Measurements from ENCODE around the gene HOXC9. TPM values are rescaled to one million over a fixed set of nuclear protein-coding genes. Genes with fewer than 3 reads are reported as not detected.

Gene HOXC9
- total RNA-seq = 0.28 and 0.57 TPM in 2 replicates

DNA sequence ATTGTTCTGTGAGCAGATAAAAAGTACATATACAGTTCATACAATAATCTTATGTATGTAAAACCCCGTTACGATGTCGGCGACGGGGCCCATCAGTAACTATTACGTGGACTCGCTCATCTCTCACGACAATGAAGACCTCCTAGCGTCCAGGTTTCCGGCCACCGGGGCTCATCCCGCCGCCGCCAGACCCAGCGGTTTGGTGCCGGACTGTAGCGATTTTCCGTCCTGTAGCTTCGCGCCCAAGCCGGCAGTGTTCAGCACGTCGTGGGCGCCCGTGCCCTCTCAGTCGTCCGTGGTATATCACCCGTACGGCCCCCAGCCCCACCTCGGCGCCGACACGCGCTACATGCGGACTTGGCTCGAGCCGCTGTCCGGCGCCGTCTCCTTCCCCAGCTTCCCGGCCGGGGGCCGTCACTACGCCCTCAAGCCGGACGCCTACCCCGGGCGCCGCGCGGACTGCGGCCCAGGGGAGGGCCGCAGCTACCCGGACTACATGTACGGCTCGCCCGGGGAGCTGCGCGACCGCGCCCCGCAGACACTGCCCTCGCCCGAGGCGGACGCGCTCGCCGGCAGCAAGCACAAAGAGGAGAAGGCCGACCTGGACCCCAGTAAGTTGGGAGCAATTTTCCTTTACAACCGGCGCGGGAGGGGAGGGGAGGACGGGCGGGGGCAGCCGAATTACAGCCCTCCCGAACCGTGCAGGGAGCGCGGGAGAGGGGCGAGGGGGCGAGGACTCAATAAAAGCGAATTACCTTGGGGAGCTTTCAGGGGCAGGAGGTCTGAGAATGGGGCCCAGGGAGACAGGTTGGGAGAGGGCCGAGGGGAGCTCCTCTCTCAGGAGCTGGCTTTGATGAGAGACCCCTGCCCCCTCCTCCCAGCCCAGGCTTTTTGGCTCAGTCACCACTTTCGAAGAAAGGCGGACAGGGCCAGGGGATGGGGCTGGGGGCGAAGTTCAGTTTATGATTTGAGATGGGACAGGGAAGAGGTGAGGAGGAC, at the start of gene HOXC9:
TSS of gene HOXC9 (plus strand) at position 46 of the 999 bp plus-strand sequence. CDS start at position 74, 28 bp downstream.

DNA sequence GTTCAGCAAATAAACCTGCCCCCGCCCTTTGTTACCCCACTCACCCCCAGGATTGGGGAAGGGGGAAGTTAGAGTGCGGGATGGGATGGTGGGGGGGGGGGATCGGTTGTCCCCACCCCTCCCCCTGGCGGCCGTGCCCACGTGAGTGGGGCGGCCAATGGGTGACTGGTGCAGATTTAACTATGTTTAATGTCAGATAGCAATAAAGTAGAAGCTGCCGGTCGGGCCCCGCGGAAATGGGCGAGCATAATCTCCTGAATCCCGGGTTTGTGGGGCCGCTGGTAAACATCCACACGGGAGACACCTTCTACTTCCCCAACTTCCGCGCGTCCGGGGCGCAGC, 45.3 kb upstream of the HOXC9 start, which contains the start of gene HOXC12:
TSS of gene HOXC12 (plus strand) at position 210 of the 342 bp plus-strand sequence. CDS start at position 237, 27 bp downstream.

DNA sequence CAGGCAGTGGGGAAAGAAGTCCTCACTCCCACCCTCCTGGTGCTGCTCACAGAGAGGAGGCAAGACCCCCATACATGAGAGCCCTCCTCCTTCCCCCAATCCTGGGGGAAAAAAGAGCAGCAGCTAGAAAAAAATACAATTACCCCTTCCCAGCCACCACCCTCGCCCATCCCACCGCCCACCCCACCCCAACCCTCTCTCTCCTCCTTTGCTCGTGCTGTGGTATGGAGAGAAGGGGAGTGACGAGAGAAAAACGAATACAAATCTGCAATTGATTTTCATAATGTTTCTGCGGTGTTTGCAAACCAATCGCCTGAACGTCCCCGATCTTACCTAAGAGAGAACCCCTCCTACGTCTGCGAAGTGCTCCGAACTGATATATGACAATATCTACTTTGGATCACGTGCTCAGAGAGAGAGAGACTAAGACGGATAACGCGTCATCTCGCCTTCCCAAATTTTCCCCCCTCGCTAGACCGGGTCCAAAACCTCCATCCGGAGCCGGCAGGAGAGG, 27.2 kb upstream of the HOXC9 start, which contains the start of gene HOXC11:
TSS of gene HOXC11 (plus strand) at position 405 of the 514 bp plus-strand sequence. CDS start 116 bp downstream, outside the sequence.

DNA sequence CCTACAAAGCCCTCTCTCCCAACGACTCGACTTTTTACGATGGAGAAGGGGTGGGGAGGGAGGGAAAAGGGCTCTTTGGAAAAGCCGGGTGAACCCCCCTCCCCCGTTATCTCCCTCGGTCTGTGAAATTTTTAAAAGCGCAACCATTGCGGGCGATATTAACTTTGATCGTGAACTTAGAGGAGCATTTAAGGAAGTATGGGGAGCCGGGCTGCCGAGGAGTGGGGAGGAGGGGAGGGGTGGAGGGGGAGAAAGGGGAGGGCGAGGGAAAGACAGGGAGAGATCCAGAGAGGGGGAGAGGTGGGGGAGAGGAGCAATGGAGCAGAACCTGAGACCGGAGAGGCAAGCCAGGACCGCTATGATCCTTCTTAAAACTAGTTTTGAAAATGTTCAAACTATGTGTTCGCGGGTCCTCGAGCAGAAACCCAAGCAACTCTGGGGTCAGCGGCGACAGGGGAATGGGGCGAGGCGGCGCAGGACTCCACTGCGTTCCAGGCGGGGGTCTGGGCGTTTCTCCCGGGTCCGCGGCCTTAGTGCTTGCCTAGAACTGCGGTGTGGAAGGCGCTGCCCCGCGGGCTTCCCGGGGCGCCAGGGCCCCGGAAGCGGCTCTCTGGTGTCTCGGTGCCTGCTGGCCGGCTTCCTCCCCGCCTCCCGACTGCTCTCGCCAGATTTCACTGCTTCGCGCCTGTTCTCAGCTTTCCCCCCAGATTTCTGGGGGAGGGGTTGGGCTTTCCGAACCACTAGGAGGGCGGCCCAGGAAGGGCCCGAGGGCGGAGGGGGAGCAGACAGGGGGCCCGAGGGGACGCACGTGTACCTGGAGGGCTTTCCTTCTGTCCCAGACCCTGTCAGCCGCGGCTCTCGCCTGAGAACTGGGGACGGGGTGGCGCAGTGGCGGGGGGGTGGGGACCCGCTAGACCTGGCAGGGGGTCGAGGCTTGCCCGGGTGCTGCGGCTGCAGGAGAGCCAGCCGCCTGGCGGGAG, 25.6 kb upstream of the HOXC9 start, which contains the start of gene HOTAIR:
TSS of gene HOTAIR (minus strand) at position 871 of the 980 bp plus-strand sequence.

DNA sequence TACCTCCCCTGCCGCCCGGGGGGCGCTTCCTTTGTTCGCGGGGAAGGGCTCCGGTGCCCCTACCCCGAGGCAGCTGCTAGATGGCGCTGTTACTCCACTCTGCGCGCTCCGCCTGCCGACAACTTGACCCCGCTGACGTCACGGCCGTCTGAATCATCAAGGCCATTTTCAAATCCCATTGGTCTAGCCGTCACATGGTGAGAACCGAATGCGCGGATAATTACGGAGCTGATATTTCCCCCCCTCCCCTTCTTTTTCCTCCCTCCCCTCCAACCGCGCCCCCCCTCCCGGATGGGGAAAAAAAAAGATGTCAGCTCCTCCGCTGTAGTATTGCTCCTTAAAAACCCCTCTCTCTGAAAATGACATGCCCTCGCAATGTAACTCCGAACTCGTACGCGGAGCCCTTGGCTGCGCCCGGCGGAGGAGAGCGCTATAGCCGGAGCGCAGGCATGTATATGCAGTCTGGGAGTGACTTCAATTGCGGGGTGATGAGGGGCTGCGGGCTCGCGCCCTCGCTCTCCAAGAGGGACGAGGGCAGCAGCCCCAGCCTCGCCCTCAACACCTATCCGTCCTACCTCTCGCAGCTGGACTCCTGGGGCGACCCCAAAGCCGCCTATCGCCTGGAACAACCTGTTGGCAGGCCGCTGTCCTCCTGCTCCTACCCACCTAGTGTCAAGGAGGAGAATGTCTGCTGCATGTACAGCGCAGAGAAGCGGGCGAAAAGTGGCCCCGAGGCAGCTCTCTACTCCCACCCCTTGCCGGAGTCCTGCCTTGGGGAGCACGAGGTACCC, 14.9 kb upstream of the HOXC9 start, which contains the start of gene HOXC10:
TSS of gene HOXC10 (plus strand) at position 246 of the 791 bp plus-strand sequence. CDS start at position 360, 114 bp downstream.

DNA sequence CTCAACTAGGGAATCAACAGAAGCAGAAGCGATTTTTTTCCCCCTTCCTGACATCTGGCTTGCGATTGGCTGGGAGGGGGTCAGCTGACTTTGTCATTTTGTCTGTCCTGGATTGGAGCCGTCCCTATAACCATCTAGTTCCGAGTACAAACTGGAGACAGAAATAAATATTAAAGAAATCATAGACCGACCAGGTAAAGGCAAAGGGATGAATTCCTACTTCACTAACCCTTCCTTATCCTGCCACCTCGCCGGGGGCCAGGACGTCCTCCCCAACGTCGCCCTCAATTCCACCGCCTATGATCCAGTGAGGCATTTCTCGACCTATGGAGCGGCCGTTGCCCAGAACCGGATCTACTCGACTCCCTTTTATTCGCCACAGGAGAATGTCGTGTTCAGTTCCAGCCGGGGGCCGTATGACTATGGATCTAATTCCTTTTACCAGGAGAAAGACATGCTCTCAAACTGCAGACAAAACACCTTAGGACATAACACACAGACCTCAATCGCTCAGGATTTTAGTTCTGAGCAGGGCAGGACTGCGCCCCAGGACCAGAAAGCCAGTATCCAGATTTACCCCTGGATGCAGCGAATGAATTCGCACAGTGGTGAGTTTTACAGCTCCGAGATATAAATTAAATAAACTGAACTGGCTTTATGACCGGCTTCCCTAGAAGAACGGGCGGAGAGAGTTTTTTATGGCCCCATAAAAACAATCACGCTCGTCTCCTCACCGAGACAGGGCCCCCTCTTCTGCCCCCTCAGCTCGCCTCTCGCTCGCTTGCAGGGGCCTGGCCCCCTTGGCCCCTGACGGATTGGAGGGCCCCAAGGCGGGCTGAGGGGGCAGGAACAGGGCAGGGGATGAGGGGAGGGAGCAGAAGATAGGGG, 28.6 kb downstream of the HOXC9 start, which contains the start of gene HOXC6:
TSS of gene HOXC6 (plus strand) at position 127 of the 888 bp plus-strand sequence. CDS start at position 209, 82 bp downstream.

DNA sequence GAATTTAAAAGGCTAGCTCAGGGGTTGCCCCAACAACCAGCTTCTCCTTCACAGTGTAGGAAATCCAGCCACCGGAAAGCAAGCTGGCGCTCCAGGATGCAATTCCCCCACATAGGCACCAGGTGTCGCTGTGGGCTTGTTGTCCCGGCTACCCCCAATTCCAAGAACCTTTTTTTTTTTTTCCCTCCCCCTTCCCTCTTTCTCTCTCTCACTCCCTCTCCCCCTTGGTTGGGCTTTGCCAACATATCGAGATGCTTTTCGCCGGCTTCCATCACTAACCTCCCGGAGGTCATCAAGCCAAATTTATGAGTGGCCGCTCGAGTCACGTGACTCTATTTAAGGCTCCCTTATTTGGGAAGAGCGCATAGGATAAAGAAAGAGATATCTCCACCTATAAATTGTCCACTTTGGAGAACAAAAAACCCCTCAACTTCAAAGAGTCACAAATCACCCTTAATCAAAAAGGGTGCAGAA, 32.7 kb downstream of the HOXC9 start, which contains the start of gene HOXC5:
TSS of gene HOXC5 (plus strand) at position 424 of the 474 bp plus-strand sequence. CDS start 73 bp downstream, outside the sequence.

Other genes starting within 250 kb of the HOXC9 start
- gene CISTR, start 248.2 kb upstream of the HOXC9 start, total RNA-seq = not detected in 2 replicates
- not detected in 2 replicates for gene HOXC13, start 61.3 kb upstream of the HOXC9 start, total RNA-seq
- gene HOXC12, start 45.3 kb upstream of the HOXC9 start, total RNA-seq = not detected in 2 replicates
- gene HOXC11, start 27.0 kb upstream of the HOXC9 start, total RNA-seq = under 0.01 and 0.14 TPM in 2 replicates
- 0.09 and 0.28 TPM in 2 replicates for gene HOTAIR, start 25.2 kb upstream of the HOXC9 start, total RNA-seq
- 0.18 and 0.43 TPM in 2 replicates for gene HOXC10, start 15.0 kb upstream of the HOXC9 start, total RNA-seq
- gene HOXC8, start 8.8 kb downstream of the HOXC9 start, total RNA-seq = under 0.01 and 0.18 TPM in 2 replicates
- gene HOXC6, start 28.3 kb downstream of the HOXC9 start, total RNA-seq = 0.18 and 0.28 TPM in 2 replicates
- gene HOXC5, start 32.9 kb downstream of the HOXC9 start, total RNA-seq = not detected in 2 replicates
- 0.09 and 0.14 TPM in 2 replicates for gene HOXC4, start 53.7 kb downstream of the HOXC9 start, total RNA-seq
- gene SMUG1, start 188.8 kb downstream of the HOXC9 start, total RNA-seq = 23.4 and 25.0 TPM in 2 replicates